RPMI7951 (cell line): ENCODE data around the gene RNU4-1. TPM values are rescaled to one million over a fixed set of nuclear protein-coding genes. Genes with fewer than 3 reads are reported as not detected.
"Not testable (repeated sequence)": the region's sequence is repeated elsewhere in the genome, so short reads cannot be mapped to it uniquely, and the experiment has no call there.

Experiments
- DNase-seq: peaks from one replicate; pipeline ENCODE4 v3.0.0-alpha.2; 2012; ENCODE audit warnings: low read depth
- total RNA-seq: library from RNA; depleted of rRNA; stranded (reverse); fragments of >200 nt; shearing (Covaris generic); gene quantifications from 2 replicates; pipeline ENCODE4 v1.2.3, GENCODE V29; 2014; rRNA removed

The RNU4-1 gene
- total RNA-seq = under 0.01 TPM in 2 replicates

DNA sequence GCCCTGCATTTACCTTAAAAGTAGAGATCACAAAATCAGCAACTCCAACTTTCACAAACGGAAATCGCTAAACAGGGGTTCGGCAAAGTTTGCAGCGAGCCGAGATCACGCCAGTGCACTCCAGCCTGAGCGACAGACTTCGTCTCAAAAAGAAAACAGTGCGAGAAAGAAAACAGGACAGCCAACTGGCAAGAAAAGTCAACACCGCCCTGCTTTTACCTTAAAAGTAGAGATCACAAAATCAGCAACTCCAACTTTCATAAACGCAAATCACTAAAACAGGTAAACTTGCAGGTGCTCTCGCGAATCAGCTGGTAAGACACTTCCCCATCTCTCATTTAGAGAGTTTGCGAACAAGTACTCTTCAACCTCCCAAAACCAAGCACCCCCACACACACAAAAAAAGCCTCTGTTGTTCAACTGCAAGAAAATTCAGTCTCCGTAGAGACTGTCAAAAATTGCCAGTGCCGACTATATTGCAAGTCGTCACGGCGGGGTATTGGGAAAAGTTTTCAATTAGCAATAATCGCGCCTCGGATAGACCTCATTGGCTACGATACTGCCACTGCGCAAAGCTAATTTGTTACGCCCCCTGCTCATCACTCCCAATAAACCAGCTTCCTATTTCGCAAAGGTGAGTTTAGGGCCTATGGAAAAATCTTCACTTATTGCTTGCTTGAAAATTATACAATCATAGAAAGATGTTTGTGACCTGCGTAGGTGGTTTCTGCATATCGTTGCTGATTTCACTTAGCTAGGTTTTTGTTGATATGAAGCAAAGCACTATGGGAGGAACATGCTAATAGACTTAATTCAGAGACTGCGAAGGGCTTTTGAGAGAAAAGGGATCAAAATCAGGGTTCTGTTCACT is at the start of gene RNU4-1:
Gene RNU4-1 (minus strand): TSS at position 577 of the 871 bp plus-strand sequence.
- DNase-seq = peak; percentile 95

DNA sequence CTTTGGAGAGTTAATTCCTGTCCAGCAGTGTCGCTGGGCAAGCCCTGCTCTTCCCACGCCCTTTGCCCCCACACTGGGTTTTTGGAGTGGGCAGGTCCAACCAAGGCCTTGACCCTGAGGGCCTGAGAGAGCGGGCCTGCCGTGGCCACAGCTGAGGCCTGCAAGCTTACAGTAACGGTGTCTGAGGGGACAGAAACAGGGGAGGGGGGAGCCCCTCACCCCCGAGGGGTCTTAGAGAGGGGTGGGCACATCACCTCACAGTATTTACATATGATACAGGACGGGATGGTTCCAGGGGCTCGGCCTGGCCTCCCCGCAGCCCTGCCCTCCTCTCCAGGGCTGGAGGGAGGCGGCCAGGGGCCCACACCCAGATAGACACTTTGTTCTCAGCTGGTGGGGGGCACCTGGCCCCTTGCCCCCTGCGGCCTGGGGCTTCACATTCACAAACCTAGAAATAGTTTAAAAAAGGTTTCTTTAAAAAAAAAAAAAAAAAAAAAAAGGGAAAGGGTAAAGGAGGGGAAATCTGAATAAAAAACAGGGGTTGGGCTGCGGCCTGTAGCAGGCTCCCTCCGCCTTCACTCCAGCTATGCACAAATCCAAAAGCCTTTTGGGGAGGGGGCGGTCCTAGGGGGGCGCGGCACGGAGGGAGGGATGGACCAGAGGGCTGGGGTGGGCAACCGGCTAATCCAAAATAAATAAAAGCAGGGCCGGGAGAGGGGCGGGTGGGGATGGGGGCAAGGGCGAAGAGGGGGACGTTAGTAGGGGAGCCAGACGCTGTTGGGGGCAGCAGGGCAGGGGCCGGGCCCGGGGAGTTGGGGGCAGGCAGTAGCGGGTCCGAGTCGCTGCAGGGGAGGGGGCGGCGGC is 49.4 kb upstream of the RNU4-1 start:
- DNase-seq = no peak

DNA sequence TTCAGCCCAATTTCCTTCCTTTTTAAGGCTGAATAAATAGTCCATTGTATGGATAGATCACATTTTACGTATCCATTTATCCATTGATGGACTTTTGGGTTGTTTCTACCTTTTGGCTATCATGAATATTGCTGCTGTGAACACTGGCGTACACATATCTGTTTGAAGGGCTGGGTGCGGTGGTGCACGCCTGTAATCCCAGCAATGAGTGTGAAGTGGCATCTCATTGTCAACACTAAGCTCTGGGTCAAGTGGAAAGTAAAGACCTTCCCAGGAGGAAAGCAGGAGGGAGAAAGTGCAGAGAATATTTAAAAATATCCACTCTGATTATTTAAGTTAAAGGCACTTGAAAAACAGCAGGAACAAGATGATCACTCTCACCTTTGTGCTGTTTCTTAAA is 46.2 kb upstream of the RNU4-1 start:
- DNase-seq = no peak

DNA sequence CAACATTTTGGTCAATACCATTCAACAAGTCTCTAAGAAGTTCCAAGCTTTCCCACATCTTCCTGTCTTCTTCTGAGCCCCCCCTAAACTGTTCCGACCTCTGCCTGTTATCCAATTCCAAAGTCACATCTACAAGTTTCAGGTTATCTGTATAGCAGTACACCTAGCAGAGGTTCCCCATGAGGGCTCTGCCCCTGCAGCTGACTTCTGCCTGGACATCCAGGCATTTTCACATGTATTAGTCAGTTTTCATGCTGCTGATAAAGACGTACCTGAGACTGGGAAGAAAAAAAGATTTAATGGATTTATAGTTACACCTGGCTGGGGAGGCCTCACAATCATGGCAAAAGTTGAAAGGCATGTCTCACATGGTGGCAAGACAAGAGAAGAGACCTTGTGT is 44.7 kb upstream of the RNU4-1 start:
- no peak for DNase-seq

DNA sequence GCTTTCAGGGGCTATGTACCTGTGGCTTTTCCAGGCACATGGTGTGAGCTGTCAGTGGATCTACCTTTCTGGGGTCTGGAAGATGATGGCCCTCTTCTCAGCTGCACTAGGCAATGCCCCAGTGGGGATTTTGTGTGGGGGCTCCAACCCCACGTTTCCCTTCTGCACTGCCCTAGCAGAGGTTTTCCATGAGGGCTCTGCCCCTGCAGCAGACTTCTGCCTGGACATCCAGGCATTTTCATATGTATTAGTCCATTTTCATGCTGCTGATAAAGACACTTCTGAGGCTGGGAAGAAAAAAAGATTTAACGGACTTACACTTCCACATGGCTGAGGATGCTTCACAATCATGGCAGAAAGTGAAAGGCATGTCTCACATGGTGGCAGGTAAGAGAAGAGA is 43.4 kb upstream of the RNU4-1 start:
- DNase-seq = not testable (repeated sequence)

DNA sequence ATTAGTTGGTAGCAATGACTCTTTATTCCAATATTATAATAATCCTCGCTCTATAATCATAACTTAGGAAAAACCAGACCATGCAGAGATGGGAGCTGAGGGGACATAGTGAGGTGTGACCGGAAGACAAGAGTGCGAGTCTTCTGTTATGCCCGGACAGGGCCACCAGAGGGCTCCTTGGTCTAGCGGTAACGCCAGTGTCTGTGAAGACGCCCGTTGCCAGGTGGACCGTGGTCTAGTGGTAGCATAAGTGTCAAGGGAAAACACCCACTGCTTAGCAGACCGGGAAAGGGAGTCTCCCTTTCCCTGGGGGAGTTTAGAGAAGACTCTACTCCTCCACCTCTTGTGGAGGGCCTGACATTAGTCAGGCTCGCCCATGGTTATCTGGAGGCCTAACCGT is 42.4 kb upstream of the RNU4-1 start:
- peak; percentile 36 for DNase-seq

DNA sequence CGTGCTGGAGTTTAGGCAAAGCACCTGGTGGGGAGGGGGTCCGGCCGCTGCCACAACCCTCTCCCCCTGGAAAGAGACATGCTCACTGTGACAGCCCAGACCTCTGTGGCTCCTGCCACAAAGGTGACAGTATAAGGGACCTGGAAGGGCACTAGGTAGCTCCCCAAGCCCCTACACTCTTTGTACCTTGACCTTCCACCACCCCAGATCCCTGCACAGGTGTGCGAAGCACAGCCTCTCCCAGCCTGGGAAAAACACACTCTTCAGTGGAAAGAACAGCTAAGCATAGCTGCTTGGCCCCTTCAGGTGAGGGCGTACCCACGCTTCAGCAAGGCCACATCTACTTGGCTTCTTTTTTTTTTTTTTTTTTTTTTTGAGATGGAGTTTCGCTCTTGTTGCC is 39.5 kb upstream of the RNU4-1 start:
- DNase-seq = no peak

DNA sequence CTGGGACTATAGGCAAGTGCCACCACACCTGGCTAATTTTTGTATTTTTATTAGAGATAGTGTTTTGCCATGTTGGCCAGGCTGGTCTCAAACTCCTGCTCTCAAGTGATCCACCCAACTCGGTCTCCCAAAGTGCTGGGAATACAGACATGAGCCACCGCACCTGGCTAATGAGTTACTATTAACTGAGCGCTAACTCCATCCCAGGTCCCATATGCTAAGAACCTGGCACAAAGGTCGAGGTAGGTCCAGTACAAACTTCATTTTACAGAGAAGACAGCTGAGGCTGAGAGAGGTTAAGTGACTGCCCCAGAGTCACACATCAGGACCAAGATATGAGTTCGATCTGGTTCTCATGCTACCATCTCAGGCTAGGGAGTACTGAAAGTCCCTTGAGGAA is 39.0 kb upstream of the RNU4-1 start:
- DNase-seq = no peak

DNA sequence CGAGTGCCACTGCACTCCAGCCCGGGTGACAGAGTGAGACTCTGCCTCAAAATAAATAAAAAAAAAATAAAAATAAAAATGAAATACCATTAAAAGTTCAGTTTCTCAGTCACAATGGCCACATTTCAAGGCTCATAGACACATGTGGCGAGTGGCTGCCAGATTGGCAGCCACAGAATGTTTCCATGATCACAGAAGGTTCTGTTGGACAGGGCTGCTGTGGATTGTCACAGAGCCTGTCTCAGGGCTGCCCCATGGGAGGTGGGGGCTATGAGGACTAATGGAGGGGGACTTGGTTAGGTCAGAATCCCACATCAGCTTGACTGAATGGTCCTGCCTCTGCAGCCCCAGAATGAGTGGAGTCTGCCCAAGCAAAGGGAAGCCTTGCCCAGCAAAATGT is 38.4 kb upstream of the RNU4-1 start:
- no peak for DNase-seq

DNA sequence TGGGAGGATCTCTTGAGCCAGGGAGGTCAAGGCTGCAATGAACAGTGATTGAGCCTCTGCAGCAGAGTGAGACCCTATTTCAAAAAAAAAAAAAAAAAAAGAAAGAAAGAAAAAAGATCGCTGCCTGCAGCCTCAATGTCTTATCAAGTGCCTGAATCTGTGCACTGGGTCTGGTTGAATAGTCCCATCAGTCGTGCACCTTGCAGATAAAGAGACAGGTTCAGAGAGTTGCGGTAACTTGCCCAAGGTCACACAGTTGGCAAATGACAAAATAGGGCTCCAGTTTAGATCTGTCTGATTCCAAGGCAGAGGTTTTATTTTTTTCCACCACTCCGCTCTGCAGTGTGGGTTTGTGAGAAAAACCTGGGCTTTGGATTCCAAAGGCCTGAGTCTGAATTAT is 35.2 kb upstream of the RNU4-1 start:
- no peak for DNase-seq

DNA sequence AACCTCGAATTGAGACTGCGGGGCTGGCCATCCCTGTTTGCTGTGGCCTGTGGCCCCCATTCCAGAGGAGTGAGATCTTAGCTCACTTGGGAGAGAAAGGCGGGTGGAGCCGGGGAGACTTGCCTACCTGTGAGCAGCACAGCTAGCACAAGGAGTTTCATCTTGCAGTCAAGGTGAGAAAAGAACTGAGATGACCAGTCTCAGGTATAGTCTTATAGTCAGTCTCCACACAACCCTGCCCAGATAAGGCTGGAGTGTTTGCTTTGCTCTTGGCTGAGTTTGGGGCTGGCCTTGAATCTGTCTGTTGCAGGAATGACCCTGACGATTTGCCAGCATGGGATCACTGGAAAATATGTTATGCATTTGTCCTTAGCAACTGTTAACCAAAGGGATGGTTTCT is 34.6 kb upstream of the RNU4-1 start, which contains the start of gene PLA2G1B:
Gene PLA2G1B (minus strand): TSS at position 187 of the 400 bp plus-strand sequence. CDS start 26 bp downstream, at position 161.
- no peak for DNase-seq

DNA sequence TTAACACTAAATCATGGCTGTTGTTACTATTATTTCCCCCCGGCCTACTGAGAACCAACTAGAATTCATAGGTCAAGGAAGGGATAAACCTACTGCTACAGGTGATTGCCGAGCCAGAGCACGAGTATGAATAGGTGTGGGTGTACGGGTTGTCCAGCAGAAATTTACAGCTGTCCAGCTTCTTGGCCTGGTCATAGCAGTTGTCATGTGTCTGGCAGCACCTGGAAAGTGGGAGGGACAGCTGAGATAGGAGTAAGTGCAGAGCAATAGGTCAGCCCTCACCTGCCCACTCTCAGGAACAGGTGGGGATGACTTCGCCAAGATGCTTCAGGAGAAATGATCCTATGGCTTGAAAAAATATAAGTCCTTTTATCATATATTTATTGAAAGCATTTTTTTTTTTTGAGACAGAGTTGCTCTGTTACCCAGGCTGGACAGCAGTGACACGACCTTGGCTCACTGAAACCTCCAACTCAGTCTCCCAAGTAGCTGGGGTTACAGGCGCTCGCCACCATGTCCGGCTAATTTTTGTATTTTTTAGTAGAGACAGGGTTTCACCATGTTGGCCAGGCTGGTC is 31.9 kb upstream of the RNU4-1 start:
- DNase-seq = no peak

DNA sequence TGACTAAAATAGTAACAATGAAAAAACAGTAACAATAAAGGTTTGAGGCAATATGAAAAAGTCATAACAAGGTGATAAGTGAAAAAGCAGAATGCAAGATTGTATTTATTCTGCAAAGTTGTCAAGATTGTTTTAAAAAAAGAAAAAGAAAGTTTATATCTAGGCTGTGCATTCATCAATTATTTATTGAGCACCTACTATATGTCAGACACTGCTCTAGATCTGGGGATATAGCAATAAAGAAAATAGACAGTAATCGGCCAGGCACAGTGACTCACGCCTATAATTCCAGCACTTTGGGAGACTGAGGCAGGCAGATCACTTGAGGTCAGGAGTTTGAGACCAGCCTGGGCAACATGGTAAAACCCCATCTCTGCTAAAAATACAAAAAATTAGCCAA is 30.7 kb upstream of the RNU4-1 start:
- DNase-seq = no peak

DNA sequence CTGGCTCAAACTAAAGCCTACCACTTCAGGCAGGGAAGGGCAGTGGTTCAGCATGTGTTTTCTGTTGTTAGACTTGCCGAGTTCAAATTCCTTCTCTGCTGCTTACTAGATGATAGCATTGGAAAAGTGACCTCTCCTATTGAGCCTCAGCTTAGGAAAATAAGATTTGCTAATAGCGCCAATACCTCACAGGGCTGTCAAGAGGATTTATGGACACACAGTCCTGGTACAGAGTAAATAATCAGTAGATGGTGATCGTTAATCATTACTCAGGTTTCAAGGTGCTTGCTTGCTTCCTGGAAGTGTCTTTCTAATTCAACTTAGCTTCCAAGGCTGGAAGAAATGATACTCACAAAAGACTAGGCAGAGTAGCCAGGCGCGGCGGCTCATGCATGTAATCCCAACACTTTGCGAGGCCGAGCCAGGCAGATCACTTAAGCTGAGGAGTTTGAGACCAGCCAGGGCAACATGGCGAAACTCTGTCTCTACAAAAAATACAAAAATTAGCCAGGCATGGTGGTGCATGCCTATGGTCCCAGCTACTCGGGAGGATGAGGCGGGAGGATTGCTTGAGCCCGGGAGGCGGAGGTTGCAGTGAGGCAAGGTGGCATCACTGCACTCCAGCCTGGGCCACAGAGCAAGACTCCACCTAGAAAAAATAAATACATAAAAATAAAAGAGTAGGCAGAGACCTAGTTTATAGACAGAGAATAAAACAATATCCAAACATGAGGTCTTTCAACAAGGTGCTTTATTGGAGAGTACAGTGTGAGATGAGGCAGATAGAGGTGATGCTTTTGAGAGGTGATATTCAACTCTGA is 28.6 kb upstream of the RNU4-1 start:
- no peak for DNase-seq

DNA sequence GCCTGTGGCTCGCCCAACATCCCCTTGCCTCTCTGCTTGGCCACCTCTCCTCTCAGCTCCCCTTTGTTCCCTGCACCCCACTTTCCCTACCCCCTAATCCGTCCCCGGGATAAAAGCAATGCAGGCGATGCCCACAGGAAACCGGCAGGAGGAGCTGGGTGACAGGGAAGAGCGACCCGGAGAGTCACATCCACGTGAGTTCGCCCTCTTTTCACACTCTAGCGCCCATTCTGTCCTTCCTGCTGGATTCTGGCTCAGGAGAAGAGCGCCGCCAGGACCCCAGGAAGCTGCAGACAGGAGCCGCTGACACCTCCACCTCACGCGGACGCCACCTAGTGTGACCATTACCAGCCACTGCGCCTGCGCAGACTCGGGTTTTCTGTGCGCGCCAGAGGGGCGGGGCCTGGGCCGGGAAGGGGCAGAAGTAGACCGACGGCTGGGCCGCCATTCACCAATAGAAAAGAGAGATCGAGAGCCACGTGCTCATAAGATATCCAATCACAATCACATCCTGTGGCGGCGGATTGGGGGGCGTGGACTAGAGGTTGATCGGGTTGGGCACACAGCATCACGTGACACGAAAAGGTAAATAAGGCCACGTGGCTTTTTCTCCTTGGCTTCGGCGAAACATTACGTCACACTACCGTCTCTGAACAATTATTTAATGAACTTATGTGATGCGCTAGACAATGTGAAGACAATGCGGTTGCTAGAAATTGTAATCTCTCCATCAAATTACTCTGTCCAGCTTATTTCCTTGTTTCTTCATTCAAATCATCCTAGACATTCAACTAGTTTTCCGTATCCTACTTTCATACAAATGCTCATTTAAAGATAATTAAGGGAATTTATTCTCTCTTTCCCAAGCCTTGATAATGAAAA is 24.4 kb upstream of the RNU4-1 start:
- peak; percentile 98 for DNase-seq

DNA sequence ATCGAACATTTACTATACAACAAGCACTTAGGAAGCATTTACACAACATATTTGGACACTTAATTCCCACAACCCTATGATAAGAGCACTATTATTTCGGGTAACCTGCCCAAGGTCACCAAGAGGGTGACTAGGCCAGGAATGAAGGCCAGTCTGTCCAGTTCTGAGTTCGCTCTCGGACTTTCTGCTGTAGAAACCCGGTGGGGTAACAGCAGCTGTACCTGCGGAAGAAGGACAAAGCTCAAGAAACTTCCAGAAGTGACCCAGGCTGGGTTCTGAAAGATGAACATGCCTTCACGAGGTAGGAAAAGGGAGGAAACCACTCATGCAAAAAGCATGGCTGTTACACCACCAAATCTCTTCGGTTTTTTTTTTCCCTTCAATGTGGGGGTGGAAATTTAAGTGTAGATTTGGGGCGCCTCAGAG is 23.8 kb upstream of the RNU4-1 start:
- DNase-seq = no peak

DNA sequence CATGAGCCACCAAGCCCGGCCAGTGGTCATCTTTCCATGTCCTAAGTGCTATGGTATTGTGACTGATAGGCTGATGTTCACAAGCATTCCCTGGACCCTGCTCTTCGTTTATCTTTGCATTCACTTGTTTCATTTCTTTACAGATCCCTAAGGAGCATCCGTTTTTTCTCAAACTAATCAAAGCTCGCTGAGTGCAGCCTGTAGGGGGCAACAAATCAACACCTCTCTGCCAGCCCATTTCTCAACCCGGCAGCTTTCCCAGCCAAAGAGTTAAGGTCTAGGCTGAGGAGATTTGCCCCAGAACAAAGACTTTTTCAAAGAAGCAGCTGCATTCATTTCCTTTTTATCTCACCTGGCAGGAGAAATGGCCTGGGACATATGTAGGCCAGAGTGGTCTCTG is 21.2 kb upstream of the RNU4-1 start:
- no peak for DNase-seq

DNA sequence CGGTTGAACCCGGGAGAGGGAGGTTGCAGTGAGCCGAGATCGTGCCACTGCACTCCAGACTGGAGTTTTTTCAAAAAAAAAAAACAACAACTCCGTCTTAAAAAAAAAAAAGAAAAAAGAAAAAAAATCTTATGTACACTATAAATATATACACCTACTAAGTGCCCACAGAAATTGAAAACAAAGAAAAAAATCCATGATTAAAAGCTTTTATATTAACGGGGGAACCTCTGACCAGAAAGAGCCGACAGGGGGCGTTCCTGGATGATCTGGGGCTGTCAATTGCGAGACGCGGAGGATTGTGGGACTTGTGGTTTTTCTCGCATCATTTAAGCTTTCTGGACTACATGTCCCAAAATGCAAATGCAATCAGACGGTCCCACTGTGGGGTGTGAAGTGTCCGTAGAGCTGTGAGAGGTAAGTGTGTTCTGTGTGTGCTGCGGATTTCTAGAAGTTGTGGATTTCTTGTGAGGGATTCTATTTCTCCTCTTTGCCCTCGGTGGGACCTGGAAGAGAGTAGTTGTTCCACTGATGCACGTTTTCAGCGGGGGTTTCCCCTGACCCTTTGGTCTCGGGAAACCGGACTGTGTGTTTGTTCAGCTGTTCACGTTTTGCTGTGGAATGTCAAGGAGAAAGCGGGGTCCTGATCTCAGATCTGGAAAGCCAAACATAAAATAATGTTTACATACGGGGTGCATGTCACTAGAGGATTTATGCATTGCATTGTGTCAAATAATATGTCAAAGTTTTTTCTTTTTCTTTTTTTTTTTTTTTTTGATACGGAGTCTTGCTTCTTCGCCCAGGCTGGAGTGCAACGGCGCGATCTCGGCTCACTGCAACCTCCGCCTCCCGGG is 9.2 kb upstream of the RNU4-1 start, which contains the start of gene SIRT4:
Gene SIRT4 (plus strand): TSS at position 360 of the 854 bp plus-strand sequence. CDS start 1,241 bp downstream, outside the sequence.
- DNase-seq = peak; percentile 90

DNA sequence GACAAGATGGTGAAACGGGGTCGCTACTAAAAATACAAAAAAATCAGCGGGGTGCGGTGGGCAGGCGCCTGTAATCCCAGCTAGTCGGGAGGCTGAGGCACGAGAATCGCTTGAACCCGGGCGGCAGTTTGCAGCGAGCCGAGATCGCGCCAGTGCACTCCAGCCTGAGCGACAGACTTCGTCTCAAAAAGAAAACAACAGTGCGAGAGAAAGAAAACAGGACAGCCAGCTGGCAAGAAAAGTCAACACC is 701 bp downstream of the RNU4-1 start:
- DNase-seq = no peak
